CD14-positive monocyte (primary cell): ENCODE measurements around the gene CNTNAP2. TPM values are rescaled to one million over a fixed set of nuclear protein-coding genes. Genes with fewer than 3 reads are reported as not detected.

Experiments
- DNase-seq, 3 donors: peaks; one replicate each; pipeline ENCODE4 v3.0.0-alpha.2; 2011 to 2022
- H2AFZ ChIP-seq: 2 replicates; pipeline ENCODE4 v1.6.0; 2012; ENCODE audit warnings: mild to moderate bottlenecking, low read depth, low read length, inconsistent platforms; ENCODE audit not compliant: insufficient read depth, poor library complexity, severe bottlenecking
- H3K27ac ChIP-seq, 2 donors: 1 replicate in 1 of 2; 2 replicates in 1 of 2; pipeline ENCODE4 v1.5.1; 2012 to 2013; ENCODE audit warnings: low read length in 2 of 2, control low read depth in 1 of 2, inconsistent platforms in 1 of 2, low read depth in 1 of 2, mild to moderate bottlenecking in 1 of 2
- H3K27me3 ChIP-seq, 2 donors: one replicate each; pipeline versions ENCODE4 v1.6.0 to v1.6.1; 2011 to 2013; ENCODE audit warnings: low read length in 2 of 2; ENCODE audit not compliant: control insufficient read depth in 2 of 2, insufficient read depth in 2 of 2
- H3K36me3 ChIP-seq, 2 donors: replicated peaks in 1 of 2; 1 replicate in 1 of 2; 2 replicates in 1 of 2; pipeline versions ENCODE4 v1.5.1 to v1.6.1; 2012 to 2013; ENCODE audit warnings: low read length in 2 of 2, control low read depth in 1 of 2, inconsistent platforms in 1 of 2, mild to moderate bottlenecking in 1 of 2; ENCODE audit not compliant: insufficient read depth in 2 of 2, control insufficient read depth in 1 of 2
- H3K4me1 ChIP-seq, 2 donors: 1 replicate in 1 of 2; 2 replicates in 1 of 2; pipeline versions ENCODE4 v1.5.1 to v1.6.1; 2012 to 2013; ENCODE audit warnings: low read length in 2 of 2, control low read depth in 1 of 2, inconsistent platforms in 1 of 2, mild to moderate bottlenecking in 1 of 2, moderate library complexity in 1 of 2; ENCODE audit not compliant: insufficient read depth in 2 of 2, control insufficient read depth in 1 of 2
- H3K4me2 ChIP-seq: replicated peaks from 2 replicates; pipeline ENCODE3; 2012; ENCODE audit warnings: low read length, moderate library complexity, mild to moderate bottlenecking; ENCODE audit not compliant: poor library complexity, severe bottlenecking; ENCODE audit errors: extremely low read depth
- H3K4me3 ChIP-seq, 3 experiments: fragments of 200-600 bp in 1 of 3; sonication (generic) in 1 of 3; replicated peaks in 1 of 3; 1 replicate in 2 of 3; 2 replicates in 1 of 3; pipeline ENCODE4 v1.5.1; 2011 to 2013; ENCODE audit warnings: low read length in 3 of 3, mild to moderate bottlenecking in 3 of 3, control low read depth in 2 of 3, low read depth in 2 of 3, inconsistent platforms in 1 of 3, moderate library complexity in 1 of 3
- H3K79me2 ChIP-seq: 2 replicates; pipeline ENCODE4 v1.6.0; 2012; ENCODE audit warnings: mild to moderate bottlenecking, control low read depth, inconsistent platforms, low read length, moderate library complexity; ENCODE audit not compliant: insufficient read depth
- H3K9ac ChIP-seq: 2 replicates; pipeline ENCODE4 v1.6.0; 2017; ENCODE audit warnings: low read length, mild to moderate bottlenecking; ENCODE audit not compliant: insufficient read depth, poor library complexity, severe bottlenecking
- H3K9me3 ChIP-seq, 2 donors: replicated peaks in 1 of 2; 1 replicate in 1 of 2; 2 replicates in 1 of 2; pipeline versions ENCODE4 v1.5.1 to v1.6.1; 2012 to 2013; ENCODE audit warnings: low read length in 2 of 2, control low read depth in 1 of 2; ENCODE audit not compliant: control insufficient read depth in 1 of 2, insufficient read depth in 1 of 2
- H4K20me1 ChIP-seq: 2 replicates; pipeline ENCODE4 v1.6.0; 2012; ENCODE audit warnings: mild to moderate bottlenecking, low read length, control low read depth, moderate library complexity; ENCODE audit not compliant: insufficient read depth
- H3K27ac Mint-ChIP-seq, 7 donors: one replicate each; pipeline ENCODE4 v1.8.0; 2020; ENCODE audit warnings: mild to moderate bottlenecking in 7 of 7, mixed read lengths in 7 of 7, moderate library complexity in 6 of 7, inconsistent platforms in 2 of 7
- H3K27me3 Mint-ChIP-seq, 3 donors: one replicate each; pipeline ENCODE4 v1.8.0; 2021 to 2022; ENCODE audit warnings: low read depth in 3 of 3, mild to moderate bottlenecking in 3 of 3, mixed read lengths in 3 of 3, moderate library complexity in 3 of 3, inconsistent platforms in 1 of 3
- H3K36me3 Mint-ChIP-seq, 2 donors: one replicate each; pipeline ENCODE4 v1.8.0; 2020; ENCODE audit warnings: mixed read lengths in 2 of 2, inconsistent platforms in 1 of 2, mild to moderate bottlenecking in 1 of 2
- H3K4me1 Mint-ChIP-seq: one replicate; pipeline ENCODE4 v1.8.0; 2020; ENCODE audit warnings: mild to moderate bottlenecking, mixed read lengths
- H3K4me3 Mint-ChIP-seq, 2 donors: one replicate each; pipeline ENCODE4 v1.8.0; 2020; ENCODE audit warnings: mild to moderate bottlenecking in 2 of 2, mixed read lengths in 2 of 2, moderate library complexity in 1 of 2
- H3K9me3 Mint-ChIP-seq, 7 donors: one replicate each; pipeline ENCODE4 v1.8.0; 2020 to 2022; ENCODE audit warnings: mixed read lengths in 7 of 7, mild to moderate bottlenecking in 6 of 7, moderate library complexity in 6 of 7, inconsistent platforms in 2 of 7
- WGBS: methylation state at CpG from one replicate; pipeline ENCODE4 v1.1.5; 2013; ENCODE audit warnings: missing lambda C conversion rate; ENCODE audit not compliant: insufficient coverage; 5-methylcytosine and 5-hydroxymethylcytosine counted together
- intact Hi-C, 2 donors: fragments of 100-400 bp; cut with micrococcal nuclease; formaldehyde crosslinking; loops; one replicate each; pipeline versions ENCODE4 v1.15.0 to v1.15.1; 2023
- polyA plus RNA-seq, 3 donors: library from polyadenylated mRNA; depleted of rRNA in 1 of 3; unstranded in 2 of 3; stranded (reverse) in 1 of 3; fragments of 300-500 nt in 2 of 3; fragments of >200 nt in 1 of 3; fragmentation: Illumina TruSeq in 2 of 3; gene quantifications; 1 replicate in 2 of 3; 2 replicates in 1 of 3; pipeline ENCODE4 v1.2.3, GENCODE V29; 2012 to 2021
- TF ChIP-seq, protein P1 (sequence below): fragments of 200-600 bp; IDR thresholded peaks from one replicate; pipeline ENCODE4 v1.8.0; 2022; ENCODE audit warnings: antibody characterized with exemption, mild to moderate bottlenecking

CNTNAP2 gene
- polyA plus RNA-seq, 3 donors, result 0.01 TPM; not detected in 2

DNA sequence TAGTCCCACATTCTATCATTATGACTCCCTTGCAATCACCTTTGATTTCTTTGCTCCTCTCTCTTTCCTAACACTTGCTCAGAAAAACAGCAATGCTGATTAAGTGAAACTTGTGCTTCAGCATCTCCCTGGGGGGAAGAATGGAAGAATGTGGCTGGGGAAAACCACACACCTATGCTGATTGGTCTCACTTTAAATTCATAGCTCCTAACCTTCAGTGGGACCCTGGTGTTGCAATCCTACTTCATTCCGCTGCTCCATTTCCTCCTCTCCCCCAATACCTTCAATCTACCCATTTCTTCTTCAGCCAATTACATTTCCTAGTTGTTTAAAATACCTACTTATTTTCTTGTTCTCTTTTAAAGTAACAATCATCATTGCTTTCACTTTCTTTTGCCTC is 1307.3 kb downstream of the CNTNAP2 start:
- no peaks in the 10 kb centered on the region for H3K9me3 ChIP-seq
- peaks cover 0 to 4% (median 2%) of the 10 kb centered on the region in 7 donors for H3K9me3 Mint-ChIP-seq
- no peak overlapping the region for H3K9ac ChIP-seq
- no peaks in the 10 kb centered on the region for H3K36me3 ChIP-seq
- H4K20me1 ChIP-seq, result no peaks in the 10 kb centered on the region
- H2AFZ ChIP-seq, result no peak overlapping the region
- no peak overlapping the region for H3K27ac Mint-ChIP-seq
- no peaks in the 10 kb centered on the region for H3K27me3 ChIP-seq
- H3K79me2 ChIP-seq, result no peaks in the 10 kb centered on the region
- H3K4me3 Mint-ChIP-seq, result no peak overlapping the region
- intact Hi-C loops, result no loop called here
- no peaks in the 10 kb centered on the region for H3K27me3 Mint-ChIP-seq
- WGBS, result 80% methylated on average over 1 of the region's 1 CpG
- no peaks in the 10 kb centered on the region for H3K36me3 Mint-ChIP-seq
- no peaks in the 10 kb centered on the region for H3K4me1 Mint-ChIP-seq
- no peak overlapping the region for H3K4me2 ChIP-seq
- TF ChIP-seq, protein P1, sequence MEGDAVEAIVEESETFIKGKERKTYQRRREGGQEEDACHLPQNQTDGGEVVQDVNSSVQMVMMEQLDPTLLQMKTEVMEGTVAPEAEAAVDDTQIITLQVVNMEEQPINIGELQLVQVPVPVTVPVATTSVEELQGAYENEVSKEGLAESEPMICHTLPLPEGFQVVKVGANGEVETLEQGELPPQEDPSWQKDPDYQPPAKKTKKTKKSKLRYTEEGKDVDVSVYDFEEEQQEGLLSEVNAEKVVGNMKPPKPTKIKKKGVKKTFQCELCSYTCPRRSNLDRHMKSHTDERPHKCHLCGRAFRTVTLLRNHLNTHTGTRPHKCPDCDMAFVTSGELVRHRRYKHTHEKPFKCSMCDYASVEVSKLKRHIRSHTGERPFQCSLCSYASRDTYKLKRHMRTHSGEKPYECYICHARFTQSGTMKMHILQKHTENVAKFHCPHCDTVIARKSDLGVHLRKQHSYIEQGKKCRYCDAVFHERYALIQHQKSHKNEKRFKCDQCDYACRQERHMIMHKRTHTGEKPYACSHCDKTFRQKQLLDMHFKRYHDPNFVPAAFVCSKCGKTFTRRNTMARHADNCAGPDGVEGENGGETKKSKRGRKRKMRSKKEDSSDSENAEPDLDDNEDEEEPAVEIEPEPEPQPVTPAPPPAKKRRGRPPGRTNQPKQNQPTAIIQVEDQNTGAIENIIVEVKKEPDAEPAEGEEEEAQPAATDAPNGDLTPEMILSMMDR, result no peak
- H3K27ac ChIP-seq, result no peak overlapping the region
- H3K4me3 ChIP-seq, result no peak overlapping the region
- no peak for DNase-seq
- no peaks in the 10 kb centered on the region for H3K4me1 ChIP-seq

- Mint-ChIP-seq H3K4me3 (no peak overlapping the region), H3K4me1 (no peaks in the 10 kb centered on the region), H3K27ac (no peak overlapping the region), H3K27me3 (no peaks in the 10 kb centered on the region), H3K9me3 (peaks cover 0 to 5% (median 4%) of the 10 kb centered on the region in 7 donors), H3K36me3 (no peaks in the 10 kb centered on the region)
- Histone ChIP-seq H3K36me3 (no peaks in the 10 kb centered on the region), H3K27me3 (no peaks in the 10 kb centered on the region), H3K9me3 (no peaks in the 10 kb centered on the region), H3K4me3 (no peak overlapping the region), H3K4me1 (no peaks in the 10 kb centered on the region), H2AFZ (no peak overlapping the region), H3K9ac (no peak overlapping the region), H3K79me2 (no peaks in the 10 kb centered on the region), H3K27ac (no peak overlapping the region), H4K20me1 (no peaks in the 10 kb centered on the region), H3K4me2 (no peak overlapping the region)
- intact Hi-C loops, result no loop called here
- no CpG with 5 or more reads among the region's 1 CpG for WGBS
- DNase-seq, result no peak
- TF ChIP-seq, protein P1, result no peak
These were observed 1311.5 kb downstream of the CNTNAP2 start for GRCh38 chr7:147428075-147428474.
